ENCODE data around the gene PRKAR2B. TPM values are rescaled to one million over a fixed set of nuclear protein-coding genes. Genes with fewer than 3 reads are reported as not detected.

PRKAR2B gene
- total RNA-seq (2014; rRNA removed; shearing (Covaris generic)) (69.0 and 91.1 TPM in 2 replicates), total RNA-seq (2022) (210 and 290 TPM in 2 replicates), Bru-seq, nascent RNA (percentile 97 among the genes with signal in this experiment), BruChase-seq, experiment 1, labeled RNA remaining after a 6-hour chase (percentile 95 among the genes with signal in this experiment), BruChase-seq, experiment 2, labeled RNA remaining after a 2-hour chase (percentile 91 among the genes with signal in this experiment)
- long read RNA-seq, transcript PRKAR2B-201 (11 exons, 3,745 nt): major isoform, 398 of 576 reads
- long read RNA-seq, partial matches to known transcripts: 81 of 576 reads
- long read RNA-seq, other reads (novel, unspliced or antisense): 97 of 576 reads

GRCh38 chr7:107044347-107045194, at the start of gene PRKAR2B:
Gene PRKAR2B, plus strand, starts transcription at chr7:107044705. Its CDS starts 203 bp downstream, at chr7:107044908.
- Histone ChIP-seq H3K4me1 (ENCODE audit: insufficient read depth, low read length, poor library complexity, severe bottlenecking) (peaks cover 37% of the 10 kb centered on the region), H4K20me1 (ENCODE audit: insufficient read depth, low read length) (peaks cover 22% of the 10 kb centered on the region; the same call in 1 of the 2 replicates), H3K36me3 (ENCODE audit: insufficient read depth, low read length) (peaks cover 36% of the 10 kb centered on the region), H3K9me2 (ENCODE audit: insufficient read depth, low read length) (no peaks in the 10 kb centered on the region), H3K79me2 (ENCODE audit: insufficient read depth, low read depth, low read length) (peaks cover 48% of the 10 kb centered on the region), H3K4me2 (ENCODE audit: low read length) (peak within 1 kb of the TSS; percentile 86), H3K4me3 (ENCODE audit: low read depth, low read length, poor library complexity, severe bottlenecking) (peak within 1 kb of the TSS; percentile 94), H3K9me3 (ENCODE audit: low read length) (no peaks in the 10 kb centered on the region), H2AFZ (ENCODE audit: low read length) (peak within 1 kb of the TSS; percentile 89), H3K27ac (ENCODE audit: low read depth, low read length, poor library complexity, severe bottlenecking) (peak within 1 kb of the TSS; percentile 59)
- peak; percentile 91 for DNase-seq (ENCODE audit: low spot score)
- BruUV-seq (replicated peaks): no TSS peak
- ChIA-PET CTCF (ENCODE audit: unreplicated experiment) (no interaction called here), POLR2A (interaction anchor here (0.6 to 2.0 kb wide), 4 partner anchors 20 to 493 kb away, joined by 3 to 12 read pairs (median 4); no protein-coding TSS in a partner anchor)
- intact Hi-C loops (cut with micrococcal nuclease; ENCODE audit: unreplicated experiment): loop anchor here (2.0 to 5.0 kb wide), 6 partner anchors 82 to 698 kb away; partner anchors contain the start of genes CBLL1 and HBP1
- TF ChIP-seq CTCF (conservative IDR thresholded peaks at IDR 0.05; ENCODE audit: low read length): no peak
- TF ChIP-seq EZH2phosphoT487 (IDR thresholded peaks at IDR 0.05; ENCODE audit: borderline replicate concordance, low read depth, low read length): no peak

DNA sequence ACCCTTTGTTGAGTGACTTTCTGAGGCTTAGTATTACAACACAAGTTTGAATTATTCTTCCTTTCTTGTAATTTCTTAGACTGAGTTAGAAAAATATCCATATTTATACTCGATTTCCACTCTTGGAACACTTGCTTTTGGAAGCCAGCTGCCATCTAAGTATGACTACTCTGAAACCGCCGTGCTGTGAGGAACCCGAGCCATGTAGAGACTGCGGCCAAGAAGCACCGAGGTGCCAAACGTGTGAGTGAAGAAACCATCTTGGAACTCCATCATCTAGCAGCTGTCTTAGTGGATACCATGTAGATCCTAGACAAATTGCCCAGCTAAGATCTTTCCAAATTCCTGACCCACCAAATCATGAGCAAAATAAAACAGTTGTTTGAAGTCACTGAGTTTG, 49.7 kb upstream of the PRKAR2B start:
- Histone ChIP-seq H3K27ac (ENCODE audit: low read depth, low read length, poor library complexity, severe bottlenecking) (no peak overlapping the region), H3K9me3 (ENCODE audit: low read length) (no peaks in the 10 kb centered on the region), H2AFZ (ENCODE audit: low read length) (no peak overlapping the region), H3K36me3 (ENCODE audit: insufficient read depth, low read length) (no peaks in the 10 kb centered on the region), H4K20me1 (ENCODE audit: insufficient read depth, low read length) (no peaks in the 10 kb centered on the region), H3K9me2 (ENCODE audit: insufficient read depth, low read length) (no peaks in the 10 kb centered on the region), H3K4me1 (ENCODE audit: insufficient read depth, low read length, poor library complexity, severe bottlenecking) (peaks cover 6% of the 10 kb centered on the region), H3K79me2 (ENCODE audit: insufficient read depth, low read depth, low read length) (no peaks in the 10 kb centered on the region), H3K4me2 (ENCODE audit: low read length) (no peak overlapping the region), H3K4me3 (ENCODE audit: low read depth, low read length, poor library complexity, severe bottlenecking) (no peak overlapping the region)
- POLR2A ChIA-PET: no interaction called here
- DNase-seq (ENCODE audit: low spot score): no peak
- intact Hi-C loops (cut with micrococcal nuclease; ENCODE audit: unreplicated experiment): no loop called here
- CTCF ChIA-PET (ENCODE audit: unreplicated experiment): no interaction called here
- BruUV-seq (replicated peaks): no TSS peak
- TF ChIP-seq CTCF (conservative IDR thresholded peaks at IDR 0.05; ENCODE audit: low read length) (no peak), EZH2phosphoT487 (IDR thresholded peaks at IDR 0.05; ENCODE audit: borderline replicate concordance, low read depth, low read length) (no peak)
